ENCODE data around the gene XXYLT1.

- TF ChIP-seq CTCF (IDR thresholded peaks at IDR 0.05) (no peak), POLR2A (IDR thresholded peaks at IDR 0.05) (no peak)
These were observed 4.5 kb downstream of the XXYLT1 start for GRCh38 chr3:195266428-195266827.
